ENCODE results near the gene EIF3D. TPM values are rescaled to one million over a fixed set of nuclear protein-coding genes. Genes with fewer than 3 reads are reported as not detected.

The EIF3D gene, protein sequence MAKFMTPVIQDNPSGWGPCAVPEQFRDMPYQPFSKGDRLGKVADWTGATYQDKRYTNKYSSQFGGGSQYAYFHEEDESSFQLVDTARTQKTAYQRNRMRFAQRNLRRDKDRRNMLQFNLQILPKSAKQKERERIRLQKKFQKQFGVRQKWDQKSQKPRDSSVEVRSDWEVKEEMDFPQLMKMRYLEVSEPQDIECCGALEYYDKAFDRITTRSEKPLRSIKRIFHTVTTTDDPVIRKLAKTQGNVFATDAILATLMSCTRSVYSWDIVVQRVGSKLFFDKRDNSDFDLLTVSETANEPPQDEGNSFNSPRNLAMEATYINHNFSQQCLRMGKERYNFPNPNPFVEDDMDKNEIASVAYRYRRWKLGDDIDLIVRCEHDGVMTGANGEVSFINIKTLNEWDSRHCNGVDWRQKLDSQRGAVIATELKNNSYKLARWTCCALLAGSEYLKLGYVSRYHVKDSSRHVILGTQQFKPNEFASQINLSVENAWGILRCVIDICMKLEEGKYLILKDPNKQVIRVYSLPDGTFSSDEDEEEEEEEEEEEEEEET
- 438 and 738 TPM in 2 replicates for total RNA-seq

DNA sequence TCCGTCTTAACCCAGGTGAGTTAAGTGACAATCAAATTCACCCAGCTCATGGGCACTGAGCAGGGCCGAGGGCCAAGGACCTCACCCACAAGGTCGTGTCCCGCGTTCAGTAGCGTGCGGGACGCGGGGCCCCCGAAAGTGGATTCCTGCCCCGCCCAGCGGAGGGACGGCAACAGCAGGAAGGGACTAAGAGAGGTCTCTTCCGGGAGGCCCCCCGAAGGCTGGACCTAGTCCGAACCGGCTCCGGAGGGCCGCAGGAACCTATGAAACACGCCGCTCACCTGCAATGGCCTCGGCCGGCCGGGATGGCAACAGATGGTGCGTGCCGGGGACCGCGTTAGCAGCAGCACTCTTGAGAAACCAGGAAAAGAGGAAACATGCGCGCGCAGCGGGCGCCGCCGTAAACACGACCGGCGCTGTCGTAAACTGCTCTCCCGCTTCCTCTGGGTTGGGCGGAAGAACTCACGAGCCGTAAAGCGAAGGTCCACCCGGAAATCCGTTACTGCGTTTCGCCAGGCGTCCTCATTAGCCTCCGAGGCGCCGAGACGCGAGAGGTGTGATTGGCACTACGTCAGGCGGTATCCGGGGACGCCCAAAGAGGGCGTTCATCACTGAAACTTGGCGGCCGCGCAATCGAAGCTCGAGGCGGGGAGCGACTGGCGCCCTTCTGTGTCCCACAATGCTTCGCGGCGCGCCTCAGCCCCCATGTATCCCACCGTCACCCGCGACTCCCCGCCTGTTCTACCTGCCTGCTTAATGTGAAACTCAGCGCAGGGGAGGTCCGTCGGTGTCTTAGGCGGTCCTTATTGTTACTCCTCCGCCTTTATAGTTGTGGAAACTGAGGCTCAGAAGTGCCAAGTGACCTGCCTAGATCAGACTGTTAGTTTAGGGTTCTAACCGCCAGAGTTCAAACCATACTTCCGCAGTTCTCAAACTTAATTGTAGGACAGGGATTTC, at the start of gene EIF3D:
Gene EIF3D, minus strand, starts transcription at position 372 of the 957 bp plus-strand sequence. CDS start 3,045 bp downstream, outside the sequence.
- peak; percentile 99 for DNase-seq (ENCODE audit: low read depth)

DNA sequence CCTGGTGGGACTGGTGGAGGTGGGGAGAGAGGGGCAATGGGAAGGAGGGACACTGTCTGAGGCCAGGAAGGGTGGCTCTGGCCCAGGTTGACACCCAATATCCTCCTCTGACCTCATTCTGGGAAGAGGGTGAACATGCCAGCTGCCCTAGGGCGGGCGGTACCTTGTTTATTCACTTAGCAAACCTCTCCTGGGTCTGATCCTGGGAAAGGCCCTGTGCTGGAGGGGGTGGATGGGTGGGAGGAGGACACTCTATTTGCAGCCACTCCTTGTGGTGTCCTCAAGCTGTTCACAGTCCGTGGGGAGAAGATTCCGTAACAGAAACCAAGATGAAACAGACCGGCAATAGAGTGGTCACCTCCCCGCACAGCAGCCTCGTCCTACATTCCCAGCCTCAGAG, 49.7 kb upstream of the EIF3D start:
- peak; percentile 4 for DNase-seq (ENCODE audit: low read depth)

DNA sequence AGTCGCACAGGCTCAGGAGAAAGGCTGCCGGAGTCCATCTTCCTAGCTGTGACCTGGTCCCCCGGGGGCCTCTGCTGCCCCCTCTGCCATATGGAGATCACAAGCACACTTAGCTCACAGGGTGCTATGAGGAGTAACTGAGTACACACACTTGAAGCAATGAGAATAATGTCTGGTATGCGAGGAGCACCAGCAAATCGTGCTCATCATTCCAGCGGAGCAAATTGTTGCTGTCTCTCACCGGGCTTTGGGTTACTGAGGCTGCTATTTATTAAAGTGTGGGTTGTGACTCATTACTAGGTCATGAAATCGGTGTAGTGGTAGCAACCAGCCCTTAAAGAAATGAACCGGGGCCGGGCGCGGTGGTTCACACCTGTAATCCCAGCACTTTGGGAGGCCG, 48.1 kb upstream of the EIF3D start:
- peak; percentile 82 for DNase-seq (ENCODE audit: low read depth)

DNA sequence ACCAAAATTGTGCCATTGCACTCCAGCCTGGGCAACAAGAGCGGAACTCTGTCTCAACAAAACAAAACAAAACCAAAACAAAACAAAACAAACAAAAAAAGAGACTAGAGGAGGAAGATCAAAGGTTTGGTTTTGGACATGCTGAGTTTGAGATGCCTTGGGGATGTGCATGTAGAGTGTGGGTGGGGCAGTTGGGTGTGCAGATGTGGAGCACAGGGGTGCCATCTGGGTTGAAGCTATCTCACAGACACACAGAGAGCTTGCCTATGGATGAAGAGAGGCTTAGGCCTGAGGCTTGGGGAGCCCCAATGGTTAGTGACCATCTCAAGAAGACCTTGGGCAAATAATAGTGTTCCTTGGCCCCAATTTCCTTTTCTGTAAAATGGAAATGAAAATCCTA, 45.8 kb upstream of the EIF3D start:
- no peak for DNase-seq (ENCODE audit: low read depth)

DNA sequence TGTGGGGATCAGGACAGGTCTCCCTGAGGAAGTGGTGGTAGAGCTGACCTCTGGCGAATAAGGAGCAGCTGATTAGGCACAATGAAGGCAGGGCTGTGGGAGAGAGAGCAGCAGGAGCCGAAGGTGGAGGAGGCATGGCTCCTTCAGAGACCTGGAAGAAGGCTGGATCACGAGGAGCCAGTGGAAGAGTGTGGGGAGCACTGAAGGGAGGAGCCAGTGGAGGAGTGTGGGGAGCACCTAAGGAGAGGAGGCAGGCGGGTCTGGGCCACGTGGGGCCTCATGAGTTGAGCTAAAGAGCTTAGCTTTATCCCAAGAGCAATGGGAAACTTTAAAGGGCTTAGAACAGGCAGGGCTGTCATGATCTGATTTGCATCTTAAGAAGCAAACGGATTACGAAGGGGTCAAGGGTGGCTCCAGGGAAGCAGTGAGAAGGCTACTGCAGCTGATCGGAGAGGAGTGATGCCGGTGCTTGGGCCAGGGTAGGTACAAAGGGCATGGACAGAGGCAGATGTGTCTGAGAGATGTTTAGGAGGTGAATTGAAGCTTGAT, 44.9 kb upstream of the EIF3D start:
- no peak for DNase-seq (ENCODE audit: low read depth)

DNA sequence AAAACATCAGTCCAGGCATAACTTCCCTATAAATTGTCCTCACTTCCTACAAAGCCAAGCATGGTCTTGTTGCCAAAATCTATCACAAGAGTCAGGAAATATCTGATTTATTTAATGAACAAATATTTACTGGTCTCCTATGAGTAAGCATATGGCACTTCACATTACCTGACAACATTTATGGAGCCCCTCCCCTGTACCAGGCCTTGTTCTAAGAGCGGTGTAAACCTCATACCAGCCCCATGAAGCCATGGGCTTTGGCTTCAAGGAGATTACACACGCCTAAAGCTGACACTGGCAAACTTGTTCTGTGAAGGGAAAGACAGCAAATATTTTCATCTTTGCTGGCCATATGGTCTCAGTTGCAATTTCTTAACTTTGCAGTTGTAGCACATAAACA, 43.0 kb upstream of the EIF3D start:
- DNase-seq (ENCODE audit: low read depth), result no peak

DNA sequence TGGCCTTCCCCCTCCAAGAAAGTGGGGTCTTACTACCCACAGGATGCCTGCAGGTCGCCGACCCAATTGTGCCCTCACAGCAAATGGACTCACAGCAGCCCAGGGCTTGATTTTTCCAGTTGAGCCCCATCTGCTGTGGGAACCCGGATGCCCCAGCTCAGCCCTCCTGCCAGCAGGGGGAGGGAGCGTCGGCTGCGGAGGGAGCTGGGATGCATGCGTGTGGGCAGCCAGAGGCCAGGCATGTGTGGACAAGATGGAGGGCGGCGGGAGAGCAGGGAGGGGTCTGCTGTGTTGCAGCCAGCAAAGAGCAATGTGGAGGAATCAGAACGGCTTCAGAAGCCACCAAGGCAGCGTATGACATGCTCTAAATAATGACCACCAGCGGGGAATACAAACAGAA, 41.0 kb upstream of the EIF3D start:
- no peak for DNase-seq (ENCODE audit: low read depth)

DNA sequence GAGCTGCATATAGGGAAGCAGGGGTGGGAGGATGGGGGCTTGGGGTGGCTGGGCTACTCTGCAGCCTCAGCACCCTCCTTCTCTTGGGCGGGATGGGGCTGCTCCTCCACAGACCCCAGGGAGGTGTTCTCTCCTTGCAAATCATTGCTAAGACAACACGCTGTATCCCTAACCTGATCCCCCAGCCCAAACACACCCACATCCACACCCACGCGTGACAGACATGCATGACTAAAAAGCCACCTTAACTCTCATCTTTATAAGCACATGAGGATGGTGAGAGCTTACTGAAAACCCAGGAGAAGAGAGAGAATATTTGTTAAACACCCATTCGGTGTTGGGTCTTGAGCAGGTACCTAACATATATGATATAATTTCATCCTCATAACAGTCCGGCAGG, 39.9 kb upstream of the EIF3D start:
- no peak for DNase-seq (ENCODE audit: low read depth)

DNA sequence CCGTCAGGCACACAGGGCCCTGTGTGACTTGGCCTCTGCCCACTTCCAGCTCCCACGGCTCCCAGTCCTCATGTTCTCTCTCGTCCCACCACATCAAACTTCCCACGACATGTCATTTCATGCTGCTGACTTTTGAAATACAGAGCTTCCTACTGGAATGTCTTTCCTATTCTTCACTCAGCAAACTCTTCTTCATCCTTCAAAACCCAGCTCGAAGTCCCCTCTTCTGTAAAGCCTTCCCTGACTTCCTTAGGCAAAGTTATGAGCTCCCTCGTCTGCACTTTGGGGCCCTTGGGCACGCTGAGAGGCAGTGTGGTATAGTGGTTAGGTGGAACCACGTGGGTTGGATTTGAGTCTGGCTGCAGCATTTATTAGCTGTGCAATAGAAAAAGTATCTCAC, 37.8 kb upstream of the EIF3D start:
- DNase-seq (ENCODE audit: low read depth), result no peak

DNA sequence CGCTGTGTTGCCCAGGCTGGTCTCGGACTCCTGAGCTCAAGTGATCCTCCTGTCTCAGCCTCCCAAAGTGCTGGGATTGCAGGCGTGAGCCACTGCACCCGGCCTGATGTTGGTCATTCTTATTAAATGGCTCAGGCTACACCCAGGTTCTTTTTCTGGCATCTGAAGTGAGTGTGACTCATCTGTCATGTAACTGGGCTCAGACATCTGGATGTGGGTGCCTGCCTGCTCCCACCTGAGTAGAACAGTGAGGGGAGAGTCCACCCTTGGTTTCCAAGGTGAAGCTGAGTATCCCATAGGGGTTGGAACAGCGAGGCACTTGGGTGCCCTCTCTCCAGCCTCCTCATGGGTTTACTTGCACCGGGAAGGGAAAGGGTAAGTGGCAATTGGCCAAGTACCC, 36.7 kb upstream of the EIF3D start:
- no peak for DNase-seq (ENCODE audit: low read depth)

DNA sequence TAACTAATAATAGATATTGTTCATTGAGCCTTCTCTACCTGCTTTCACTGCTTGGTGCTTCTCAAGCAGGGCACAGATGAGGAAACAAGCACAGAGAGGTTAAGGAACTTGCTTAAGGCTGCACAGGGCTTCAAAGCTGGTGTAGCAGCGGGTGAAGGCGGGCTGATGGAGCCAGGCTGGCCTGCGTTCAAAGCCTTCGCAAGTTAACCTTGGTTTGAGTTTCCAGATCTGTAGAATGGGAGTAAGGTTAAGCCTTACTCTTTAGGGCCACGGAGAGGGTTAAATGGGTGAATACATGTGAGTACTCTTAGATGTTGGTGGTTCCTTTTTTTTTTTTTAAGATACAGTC, 36.2 kb upstream of the EIF3D start:
- no peak for DNase-seq (ENCODE audit: low read depth)

DNA sequence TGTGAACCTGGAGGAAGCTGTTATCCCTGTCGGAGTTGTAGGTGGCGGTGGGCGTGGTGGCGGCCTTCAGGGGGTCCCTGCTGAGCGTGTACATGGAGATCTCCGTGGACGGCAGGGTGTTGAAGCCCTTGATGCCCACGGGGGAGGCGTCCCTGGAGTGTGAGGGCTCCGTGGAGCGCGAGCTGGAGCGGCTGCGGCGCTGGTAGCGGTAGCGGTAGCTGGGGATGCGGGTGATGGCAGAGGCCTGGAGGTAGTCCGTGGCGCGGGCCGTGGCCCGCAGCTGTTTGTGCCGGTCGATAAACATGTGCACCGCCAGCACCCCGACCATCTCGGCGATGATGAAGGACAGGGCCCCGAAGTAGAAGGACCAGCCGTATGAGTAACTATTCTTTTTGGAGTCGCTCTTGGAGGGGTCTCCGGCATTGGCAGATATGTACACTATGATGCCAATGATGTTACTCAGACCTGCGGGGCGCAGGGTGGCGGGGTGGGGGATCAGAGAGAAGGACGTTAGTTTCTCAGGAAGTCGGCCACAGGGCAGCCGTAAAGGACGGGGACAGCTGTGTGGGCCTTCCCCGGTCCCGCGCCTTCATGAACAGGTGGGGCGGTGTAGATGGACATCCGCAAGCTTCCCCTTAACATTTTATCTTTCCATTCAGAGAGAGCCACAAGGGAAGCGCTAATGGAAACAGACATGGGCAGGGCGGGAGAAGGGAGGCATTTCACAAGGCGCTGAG, 35.6 kb upstream of the EIF3D start:
- DNase-seq (ENCODE audit: low read depth), result no peak

DNA sequence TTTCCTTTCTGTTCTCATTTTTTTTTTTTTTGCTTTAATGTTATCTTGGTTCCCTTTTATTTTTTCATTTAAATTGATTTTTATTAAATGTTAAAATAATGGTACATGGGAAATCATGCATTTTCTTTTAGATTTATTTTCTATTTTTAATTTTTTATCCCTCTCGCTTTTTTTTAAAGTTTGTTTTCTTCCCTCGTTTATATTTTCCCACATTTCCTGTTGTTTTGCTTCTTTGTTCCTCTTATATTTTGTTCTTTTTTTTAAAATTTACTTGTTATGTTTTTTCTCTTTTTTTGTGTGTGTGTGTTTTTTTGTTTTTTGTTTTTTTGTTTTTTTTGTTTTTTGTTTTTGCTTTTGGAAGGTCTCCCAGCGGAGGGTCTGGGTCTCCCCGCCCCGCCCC, 34.9 kb upstream of the EIF3D start:
- no peak for DNase-seq (ENCODE audit: low read depth)

DNA sequence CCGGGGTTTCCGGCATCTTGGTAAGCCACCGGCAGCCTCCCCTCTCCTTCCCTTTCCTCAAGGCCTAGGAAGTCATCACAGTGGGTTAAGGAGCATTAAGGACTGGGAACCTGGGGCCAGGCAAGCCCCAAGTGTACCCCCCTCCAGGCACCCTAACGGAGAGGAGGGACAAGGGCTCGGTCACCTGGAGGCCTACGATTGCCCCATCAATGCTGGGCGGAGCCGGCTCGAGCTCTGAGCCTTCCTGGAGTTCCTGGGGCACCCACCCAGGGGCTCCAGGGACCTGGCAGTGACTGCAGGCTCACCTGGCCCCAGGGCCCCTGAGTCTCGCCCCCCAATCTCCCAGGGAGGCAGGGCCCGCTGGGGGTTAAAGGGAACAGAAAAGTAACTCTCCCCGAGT, 34.5 kb upstream of the EIF3D start:
- no peak for DNase-seq (ENCODE audit: low read depth)

DNA sequence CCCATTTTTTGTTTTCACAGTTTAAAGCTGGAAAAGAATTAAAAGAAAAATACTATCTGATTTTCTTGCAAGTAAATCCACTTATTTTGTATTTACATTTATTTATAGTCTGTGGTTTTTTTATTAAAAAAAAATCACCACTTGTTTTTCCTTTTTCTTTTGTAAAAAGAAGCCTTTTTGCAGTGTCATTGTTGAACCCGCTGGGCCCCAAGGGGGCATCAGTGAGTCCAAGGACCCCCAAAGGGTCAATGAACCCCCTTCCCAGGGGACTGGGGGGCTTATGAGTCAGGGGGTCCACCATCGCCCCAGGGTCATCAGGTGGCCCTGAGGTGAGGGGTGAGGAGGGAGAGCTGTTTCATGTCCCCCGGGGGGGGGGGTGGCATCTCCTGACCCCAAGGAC, 34.0 kb upstream of the EIF3D start:
- DNase-seq (ENCODE audit: low read depth), result no peak

DNA sequence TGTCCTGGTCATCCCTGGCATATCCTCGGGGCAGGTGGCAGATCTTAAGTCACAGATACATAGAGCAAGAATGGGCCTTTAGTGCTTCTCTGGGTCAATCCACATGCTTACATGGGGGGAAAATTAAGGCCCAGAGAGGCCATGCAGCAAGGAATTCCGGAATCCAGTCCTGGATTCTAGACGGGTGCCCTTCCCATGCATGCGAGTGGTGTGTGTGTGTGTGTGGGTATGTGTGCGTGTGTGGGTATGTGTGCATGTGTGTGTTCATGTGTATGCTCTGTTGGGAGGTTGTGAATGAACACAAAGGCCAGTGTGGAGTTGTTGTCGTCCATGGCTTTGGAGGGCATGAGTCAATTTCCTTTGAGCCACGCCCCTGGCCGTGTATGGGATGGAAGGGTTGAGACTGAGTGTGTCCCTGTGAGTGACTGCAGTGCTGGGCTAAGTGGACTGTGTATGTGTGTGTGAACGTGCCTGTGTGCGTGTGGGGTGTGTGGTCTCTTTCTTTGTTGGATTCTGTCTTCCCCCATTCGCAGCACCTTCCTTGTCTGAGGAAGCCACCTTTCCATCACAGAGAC, 33.4 kb upstream of the EIF3D start:
- no peak for DNase-seq (ENCODE audit: low read depth)

DNA sequence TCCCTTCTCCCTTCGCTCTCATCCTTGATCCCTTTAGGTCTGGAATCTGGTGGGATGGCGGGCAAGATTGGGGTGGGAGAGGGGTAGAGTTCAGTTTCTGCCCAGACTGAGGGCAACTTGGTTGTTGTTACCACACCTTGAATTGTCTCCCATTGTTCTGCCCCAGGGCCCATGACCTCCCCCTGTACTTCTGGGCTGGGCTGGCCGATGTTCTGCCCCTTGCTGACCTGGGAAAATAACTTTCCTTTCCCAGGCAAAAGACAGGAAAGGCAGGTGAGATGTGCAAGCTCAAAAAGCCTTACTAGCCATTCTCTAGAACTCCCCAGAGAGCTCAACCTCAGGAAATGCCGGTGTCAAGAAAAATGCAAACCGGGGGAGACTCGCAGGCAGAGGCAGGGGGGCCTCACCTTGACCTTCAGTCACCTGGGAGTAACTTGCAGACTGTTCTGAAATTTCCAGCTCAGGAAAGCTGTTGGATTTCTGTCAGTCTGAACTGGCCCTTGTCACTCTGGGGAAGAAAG, 32.4 kb upstream of the EIF3D start:
- no peak for DNase-seq (ENCODE audit: low read depth)

DNA sequence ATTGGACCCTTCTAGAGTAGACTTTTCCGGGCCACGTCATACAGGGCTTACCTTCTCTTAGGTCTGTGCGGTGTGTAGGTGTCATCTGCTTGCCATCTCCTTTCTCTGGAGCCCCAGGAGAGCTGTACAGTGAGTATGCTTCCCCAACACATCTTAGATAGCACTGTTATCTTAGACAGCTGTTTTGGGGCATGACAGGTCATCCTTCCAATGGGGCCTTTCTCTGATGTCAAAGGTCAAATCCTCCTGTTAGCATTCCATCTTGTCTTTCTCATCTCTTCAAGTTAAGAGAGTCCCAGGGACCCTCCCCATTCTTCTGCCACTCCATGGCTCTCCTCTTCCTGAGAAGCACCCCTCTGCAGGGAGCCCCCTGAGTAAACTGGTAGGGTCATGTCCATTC, 31.0 kb upstream of the EIF3D start:
- no peak for DNase-seq (ENCODE audit: low read depth)

DNA sequence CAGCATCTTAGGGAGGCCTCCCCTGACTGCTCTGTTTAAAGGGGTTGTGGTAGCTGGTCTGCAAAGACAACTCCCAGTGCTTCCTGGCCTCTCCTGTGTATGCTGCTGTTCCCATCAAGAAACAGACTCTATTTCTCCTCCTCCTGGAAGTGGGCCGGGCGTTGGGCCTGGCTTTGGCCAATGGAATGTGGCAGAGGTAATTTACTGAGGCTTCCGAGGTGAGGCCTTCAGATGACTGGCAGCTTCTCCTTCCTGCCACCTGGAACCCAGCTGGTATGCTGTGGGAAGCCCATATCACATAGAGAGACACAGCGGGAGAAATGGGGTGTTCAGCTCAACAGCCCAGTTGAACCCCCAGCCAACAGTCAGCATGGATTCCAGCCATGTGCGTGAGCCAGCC, 25.1 kb upstream of the EIF3D start:
- no peak for DNase-seq (ENCODE audit: low read depth)

DNA sequence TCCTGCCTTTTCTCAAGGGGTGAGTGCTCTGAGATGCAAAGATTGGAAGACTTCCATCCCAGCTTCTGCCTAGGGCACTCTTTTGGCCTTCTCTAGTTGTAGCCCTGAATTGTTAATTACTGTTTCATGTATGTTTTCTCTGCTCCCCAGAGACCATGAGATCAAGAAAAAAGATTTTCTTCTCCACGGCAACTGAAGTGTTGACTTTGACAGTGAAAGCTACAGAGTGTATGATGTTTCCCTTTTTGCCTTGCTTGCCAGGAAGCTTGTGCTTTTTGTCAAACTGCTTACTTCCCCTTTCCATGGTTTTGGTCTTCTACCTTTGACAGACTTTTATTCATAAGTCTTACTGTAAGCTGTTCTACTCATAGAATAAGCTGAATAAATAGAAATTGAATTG, 23.3 kb upstream of the EIF3D start:
- no peak for DNase-seq (ENCODE audit: low read depth)

All from renal cortical epithelial cell (primary cell).